Stimulated activated CD4-positive, alpha-beta T cell treated with anti-CD3 and anti-CD28 coated beads, TNF-alpha, amount 100 ng/mL, for 24 hours (primary cell): ENCODE results near the gene ITPR3.
A peak's percentile ranks its signal among the peaks of the same experiment; 100 is the strongest.

Source experiments
- DNase-seq, 3 experiments: peaks; one replicate each; pipeline ENCODE4 v3.0.0-alpha.2; 2020; ENCODE audit warnings: low read depth in 3 of 3

The ITPR3 gene

GRCh38 chr6:33737267-33738026 lies 116.3 kb downstream of the ITPR3 start:
- no peak for DNase-seq

GRCh38 chr6:33738153-33738552 lies 117.0 kb downstream of the ITPR3 start:
- DNase-seq = no peak

GRCh38 chr6:33738879-33739278 lies 117.8 kb downstream of the ITPR3 start:
- no peak for DNase-seq

DNA sequence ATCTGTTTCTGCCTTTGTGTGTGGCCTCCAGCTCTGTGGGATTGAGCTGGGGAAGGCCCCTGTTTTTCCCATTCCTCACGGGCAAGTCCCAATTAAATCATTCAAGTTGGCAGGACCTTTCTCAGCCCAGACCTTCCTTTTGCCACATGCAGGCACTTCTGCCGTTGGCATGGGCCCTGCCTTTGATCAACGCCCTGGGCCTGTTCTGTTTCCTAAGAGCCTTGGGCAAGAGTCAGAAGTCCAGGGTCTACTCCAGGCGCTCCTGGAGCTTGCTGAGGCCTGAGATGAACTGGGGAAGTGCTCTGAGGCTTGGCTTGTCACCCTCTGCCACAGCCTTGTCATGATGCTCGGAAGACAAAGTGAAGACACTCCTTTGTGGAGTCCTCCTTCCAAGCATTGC lies 118.4 kb downstream of the ITPR3 start:
- no peak for DNase-seq

DNA sequence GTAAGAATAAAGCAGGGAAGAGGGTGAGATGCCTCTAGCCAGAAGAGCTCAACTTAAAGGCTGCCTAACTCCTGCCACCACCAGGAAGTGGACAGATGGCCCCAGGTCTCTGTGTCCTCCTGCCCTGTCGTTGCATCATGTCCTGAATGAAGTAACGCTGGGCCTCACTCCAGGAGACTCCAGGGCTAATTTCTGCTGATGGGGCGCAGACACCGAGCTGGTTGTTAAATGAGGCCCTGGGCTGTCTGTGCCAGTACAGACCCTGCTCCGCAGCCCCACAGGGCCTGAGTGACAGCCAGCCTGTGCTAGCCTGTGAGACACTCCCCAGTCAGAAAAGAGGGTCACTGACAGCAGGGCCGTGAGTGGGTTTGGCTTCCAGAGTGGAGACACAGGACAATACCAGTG lies 119.1 kb downstream of the ITPR3 start:
- no peak for DNase-seq

GRCh38 chr6:33740794-33741193 lies 119.7 kb downstream of the ITPR3 start:
- DNase-seq = no peak

GRCh38 chr6:33742092-33742491 lies 121.0 kb downstream of the ITPR3 start:
- DNase-seq = no peak

DNA sequence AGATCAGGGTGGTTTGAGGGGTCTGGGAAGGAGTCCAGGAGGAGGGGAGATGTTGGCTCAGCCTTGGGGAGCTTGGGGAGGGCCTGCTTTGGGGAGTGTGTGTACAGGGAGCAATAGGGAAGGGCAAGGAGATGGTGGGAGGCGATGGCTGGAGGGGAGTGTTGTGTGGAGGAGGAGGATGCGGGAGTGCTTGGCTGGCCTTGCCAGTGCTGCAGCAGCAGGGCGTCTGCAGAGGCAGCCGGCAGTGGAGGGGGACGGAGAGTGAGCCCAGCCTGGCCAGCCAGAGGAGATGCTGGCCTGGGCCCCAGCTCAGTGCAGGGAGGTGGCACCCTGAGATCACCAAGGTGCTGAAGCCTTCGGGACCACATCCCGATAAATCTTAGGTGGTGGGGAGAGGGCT lies 121.7 kb downstream of the ITPR3 start:
- no peak for DNase-seq

GRCh38 chr6:33744001-33744848 lies 123.1 kb downstream of the ITPR3 start:
- peak; percentile 38 to 73 (median 53) for DNase-seq

DNA sequence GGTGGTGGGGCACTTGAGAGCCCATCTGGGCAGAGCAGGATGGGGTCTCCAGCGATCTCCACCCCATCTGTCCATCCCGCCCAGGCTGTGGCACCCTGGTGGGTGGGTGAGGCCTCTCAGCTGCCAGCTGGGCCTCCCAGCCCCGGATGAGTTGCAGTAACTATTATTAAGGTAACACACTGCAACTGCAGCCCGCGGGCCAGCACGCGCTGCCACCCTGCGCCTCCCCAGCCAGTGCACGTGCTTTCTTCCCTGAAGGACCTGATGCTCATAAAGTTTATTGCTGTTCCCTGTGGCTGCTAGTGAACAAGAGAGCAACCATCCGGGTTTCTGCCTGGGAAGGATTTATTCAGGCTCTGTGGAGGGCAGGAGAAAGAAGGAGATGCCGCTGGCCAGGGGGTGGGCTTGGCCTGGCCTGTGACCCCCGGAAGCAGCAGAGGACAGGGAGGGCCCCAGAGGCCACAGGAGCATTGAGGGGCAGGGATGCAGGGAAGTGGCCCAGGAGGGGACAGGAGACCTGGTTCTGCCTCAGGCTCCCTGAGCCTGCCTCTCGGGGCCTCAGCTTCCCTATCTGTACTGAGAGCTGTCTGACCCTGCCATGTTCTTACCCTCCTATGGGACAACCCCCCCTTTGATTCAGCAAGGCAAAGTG lies 123.9 kb downstream of the ITPR3 start:
- DNase-seq = no peak

DNA sequence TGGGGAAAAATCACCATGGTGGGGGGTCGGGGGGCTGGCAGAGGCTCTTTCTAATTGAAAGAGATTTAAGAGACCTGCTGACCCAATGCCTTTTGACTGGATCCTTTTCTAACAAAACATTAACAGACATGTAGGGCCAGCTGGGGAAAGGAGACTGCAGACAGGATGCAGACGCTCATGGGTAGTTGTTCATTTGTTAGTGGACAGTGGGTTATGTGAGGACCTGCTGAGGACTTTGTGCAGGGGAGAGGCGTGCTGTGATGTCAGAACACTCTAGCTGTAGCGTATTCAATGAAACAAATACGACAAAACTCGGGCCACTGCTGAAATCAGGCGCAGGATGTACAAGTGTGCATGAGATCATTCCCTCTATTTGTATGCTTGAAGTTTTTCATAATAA lies 124.4 kb downstream of the ITPR3 start:
- no peak for DNase-seq
